Measurements from ENCODE around the gene FA2H. TPM values are rescaled to one million over a fixed set of nuclear protein-coding genes. Genes with fewer than 3 reads are reported as not detected.

Gene FA2H
- total and polyA plus RNA-seq, 2 experiments from 2014 or later, result 5.7 to 6.3 TPM

DNA sequence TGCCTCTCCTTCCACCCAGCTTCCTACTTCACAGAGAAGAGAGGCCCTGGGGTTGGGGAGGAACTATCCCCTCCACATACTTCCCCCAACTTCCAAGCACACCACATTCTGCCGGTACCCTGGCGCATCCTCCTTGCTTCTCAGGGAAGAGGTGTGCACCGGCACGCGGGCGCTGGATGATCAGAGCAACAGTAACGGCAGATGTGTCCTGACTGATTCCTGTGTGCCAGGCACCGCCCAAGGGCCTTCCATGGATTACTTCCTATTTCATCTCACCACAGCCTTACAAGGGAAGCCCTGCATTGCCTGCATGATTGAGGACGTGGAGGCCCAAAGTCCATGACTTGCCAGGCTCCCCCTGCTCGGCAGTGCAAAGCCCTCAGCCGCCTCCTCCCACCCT, 52.9 kb downstream of the FA2H start:
- Histone ChIP-seq H3K27me3 (ENCODE audit: insufficient read depth) (no peaks in the 10 kb centered on the region), H2AFZ (no peak overlapping the region), H3F3A (replicated peaks; ENCODE audit: low read depth) (no peaks in the 10 kb centered on the region), H4K20me1 (replicated peaks; ENCODE audit: insufficient read depth) (no peaks in the 10 kb centered on the region), H3K4me1 (ENCODE audit: insufficient read depth) (peaks cover 4% of the 10 kb centered on the region; the same call in 1 of the 2 replicates), H3K79me2 (replicated peaks; ENCODE audit: insufficient read depth) (no peaks in the 10 kb centered on the region), H3K27ac (ENCODE audit: low read depth) (no peak overlapping the region), H3K9me2 (ENCODE audit: insufficient read depth) (no peaks in the 10 kb centered on the region), H3K4me3 (no peak overlapping the region), H3K4me2 (no peak overlapping the region), H3K36me3 (ENCODE audit: insufficient read depth) (no peaks in the 10 kb centered on the region)
- Mint-ChIP-seq H3K36me3 (ENCODE audit: low read depth) (peaks cover 3% of the 10 kb centered on the region; the same call in 1 of the 3 replicates), H3K27ac (no peak overlapping the region), H3K27me3 (ENCODE audit: insufficient read depth, low read depth, poor library complexity) (peaks cover 10% of the 10 kb centered on the region), H3K9me3 (peaks cover 6% of the 10 kb centered on the region), H3K4me3 (no peak overlapping the region), H3K4me1 (peaks cover 5% of the 10 kb centered on the region)
- no peak for DNase-seq (ENCODE audit: low spot score)
- no peak for ATAC-seq
- TF ChIP-seq CREB1 (CRISPR knock-in tag; IDR thresholded peaks at IDR 0.05; ENCODE audit: low read depth) (no peak), EZH2 (IDR thresholded peaks at IDR 0.05; ENCODE audit: low read depth, unreplicated experiment) (no peak), JUNB (IDR thresholded peaks at IDR 0.05; ENCODE audit: unreplicated experiment) (no peak), STAT1 (IDR thresholded peaks at IDR 0.05; ENCODE audit: unreplicated experiment) (no peak), ZNF114 (CRISPR knock-in tag; IDR thresholded peaks at IDR 0.05) (no peak)
- TF ChIP-seq, protein P1, sequence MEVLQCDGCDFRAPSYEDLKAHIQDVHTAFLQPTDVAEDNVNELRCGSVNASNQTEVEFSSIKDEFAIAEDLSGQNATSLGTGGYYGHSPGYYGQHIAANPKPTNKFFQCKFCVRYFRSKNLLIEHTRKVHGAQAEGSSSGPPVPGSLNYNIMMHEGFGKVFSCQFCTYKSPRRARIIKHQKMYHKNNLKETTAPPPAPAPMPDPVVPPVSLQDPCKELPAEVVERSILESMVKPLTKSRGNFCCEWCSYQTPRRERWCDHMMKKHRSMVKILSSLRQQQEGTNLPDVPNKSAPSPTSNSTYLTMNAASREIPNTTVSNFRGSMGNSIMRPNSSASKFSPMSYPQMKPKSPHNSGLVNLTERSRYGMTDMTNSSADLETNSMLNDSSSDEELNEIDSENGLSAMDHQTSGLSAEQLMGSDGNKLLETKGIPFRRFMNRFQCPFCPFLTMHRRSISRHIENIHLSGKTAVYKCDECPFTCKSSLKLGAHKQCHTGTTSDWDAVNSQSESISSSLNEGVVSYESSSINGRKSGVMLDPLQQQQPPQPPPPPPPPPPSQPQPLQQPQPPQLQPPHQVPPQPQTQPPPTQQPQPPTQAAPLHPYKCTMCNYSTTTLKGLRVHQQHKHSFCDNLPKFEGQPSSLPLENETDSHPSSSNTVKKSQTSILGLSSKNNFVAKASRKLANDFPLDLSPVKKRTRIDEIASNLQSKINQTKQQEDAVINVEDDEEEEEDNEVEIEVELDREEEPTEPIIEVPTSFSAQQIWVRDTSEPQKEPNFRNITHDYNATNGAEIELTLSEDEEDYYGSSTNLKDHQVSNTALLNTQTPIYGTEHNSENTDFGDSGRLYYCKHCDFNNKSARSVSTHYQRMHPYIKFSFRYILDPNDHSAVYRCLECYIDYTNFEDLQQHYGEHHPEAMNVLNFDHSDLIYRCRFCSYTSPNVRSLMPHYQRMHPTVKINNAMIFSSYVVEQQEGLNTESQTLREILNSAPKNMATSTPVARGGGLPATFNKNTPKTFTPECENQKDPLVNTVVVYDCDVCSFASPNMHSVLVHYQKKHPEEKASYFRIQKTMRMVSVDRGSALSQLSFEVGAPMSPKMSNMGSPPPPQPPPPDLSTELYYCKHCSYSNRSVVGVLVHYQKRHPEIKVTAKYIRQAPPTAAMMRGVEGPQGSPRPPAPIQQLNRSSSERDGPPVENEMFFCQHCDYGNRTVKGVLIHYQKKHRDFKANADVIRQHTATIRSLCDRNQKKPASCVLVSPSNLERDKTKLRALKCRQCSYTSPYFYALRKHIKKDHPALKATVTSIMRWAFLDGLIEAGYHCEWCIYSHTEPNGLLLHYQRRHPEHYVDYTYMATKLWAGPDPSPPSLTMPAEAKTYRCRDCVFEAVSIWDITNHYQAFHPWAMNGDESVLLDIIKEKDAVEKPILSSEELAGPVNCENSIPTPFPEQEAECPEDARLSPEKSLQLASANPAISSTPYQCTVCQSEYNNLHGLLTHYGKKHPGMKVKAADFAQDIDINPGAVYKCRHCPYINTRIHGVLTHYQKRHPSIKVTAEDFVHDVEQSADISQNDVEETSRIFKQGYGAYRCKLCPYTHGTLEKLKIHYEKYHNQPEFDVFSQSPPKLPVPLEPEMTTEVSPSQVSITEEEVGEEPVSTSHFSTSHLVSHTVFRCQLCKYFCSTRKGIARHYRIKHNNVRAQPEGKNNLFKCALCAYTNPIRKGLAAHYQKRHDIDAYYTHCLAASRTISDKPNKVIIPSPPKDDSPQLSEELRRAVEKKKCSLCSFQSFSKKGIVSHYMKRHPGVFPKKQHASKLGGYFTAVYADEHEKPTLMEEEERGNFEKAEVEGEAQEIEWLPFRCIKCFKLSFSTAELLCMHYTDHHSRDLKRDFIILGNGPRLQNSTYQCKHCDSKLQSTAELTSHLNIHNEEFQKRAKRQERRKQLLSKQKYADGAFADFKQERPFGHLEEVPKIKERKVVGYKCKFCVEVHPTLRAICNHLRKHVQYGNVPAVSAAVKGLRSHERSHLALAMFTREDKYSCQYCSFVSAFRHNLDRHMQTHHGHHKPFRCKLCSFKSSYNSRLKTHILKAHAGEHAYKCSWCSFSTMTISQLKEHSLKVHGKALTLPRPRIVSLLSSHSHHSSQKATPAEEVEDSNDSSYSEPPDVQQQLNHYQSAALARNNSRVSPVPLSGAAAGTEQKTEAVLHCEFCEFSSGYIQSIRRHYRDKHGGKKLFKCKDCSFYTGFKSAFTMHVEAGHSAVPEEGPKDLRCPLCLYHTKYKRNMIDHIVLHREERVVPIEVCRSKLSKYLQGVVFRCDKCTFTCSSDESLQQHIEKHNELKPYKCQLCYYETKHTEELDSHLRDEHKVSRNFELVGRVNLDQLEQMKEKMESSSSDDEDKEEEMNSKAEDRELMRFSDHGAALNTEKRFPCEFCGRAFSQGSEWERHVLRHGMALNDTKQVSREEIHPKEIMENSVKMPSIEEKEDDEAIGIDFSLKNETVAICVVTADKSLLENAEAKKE (CRISPR knock-in tag; IDR thresholded peaks at IDR 0.05), result no peak
- TF ChIP-seq, protein P2, sequence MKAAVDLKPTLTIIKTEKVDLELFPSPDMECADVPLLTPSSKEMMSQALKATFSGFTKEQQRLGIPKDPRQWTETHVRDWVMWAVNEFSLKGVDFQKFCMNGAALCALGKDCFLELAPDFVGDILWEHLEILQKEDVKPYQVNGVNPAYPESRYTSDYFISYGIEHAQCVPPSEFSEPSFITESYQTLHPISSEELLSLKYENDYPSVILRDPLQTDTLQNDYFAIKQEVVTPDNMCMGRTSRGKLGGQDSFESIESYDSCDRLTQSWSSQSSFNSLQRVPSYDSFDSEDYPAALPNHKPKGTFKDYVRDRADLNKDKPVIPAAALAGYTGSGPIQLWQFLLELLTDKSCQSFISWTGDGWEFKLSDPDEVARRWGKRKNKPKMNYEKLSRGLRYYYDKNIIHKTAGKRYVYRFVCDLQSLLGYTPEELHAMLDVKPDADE (IDR thresholded peaks at IDR 0.05), result no peak
- TF ChIP-seq, protein P3, sequence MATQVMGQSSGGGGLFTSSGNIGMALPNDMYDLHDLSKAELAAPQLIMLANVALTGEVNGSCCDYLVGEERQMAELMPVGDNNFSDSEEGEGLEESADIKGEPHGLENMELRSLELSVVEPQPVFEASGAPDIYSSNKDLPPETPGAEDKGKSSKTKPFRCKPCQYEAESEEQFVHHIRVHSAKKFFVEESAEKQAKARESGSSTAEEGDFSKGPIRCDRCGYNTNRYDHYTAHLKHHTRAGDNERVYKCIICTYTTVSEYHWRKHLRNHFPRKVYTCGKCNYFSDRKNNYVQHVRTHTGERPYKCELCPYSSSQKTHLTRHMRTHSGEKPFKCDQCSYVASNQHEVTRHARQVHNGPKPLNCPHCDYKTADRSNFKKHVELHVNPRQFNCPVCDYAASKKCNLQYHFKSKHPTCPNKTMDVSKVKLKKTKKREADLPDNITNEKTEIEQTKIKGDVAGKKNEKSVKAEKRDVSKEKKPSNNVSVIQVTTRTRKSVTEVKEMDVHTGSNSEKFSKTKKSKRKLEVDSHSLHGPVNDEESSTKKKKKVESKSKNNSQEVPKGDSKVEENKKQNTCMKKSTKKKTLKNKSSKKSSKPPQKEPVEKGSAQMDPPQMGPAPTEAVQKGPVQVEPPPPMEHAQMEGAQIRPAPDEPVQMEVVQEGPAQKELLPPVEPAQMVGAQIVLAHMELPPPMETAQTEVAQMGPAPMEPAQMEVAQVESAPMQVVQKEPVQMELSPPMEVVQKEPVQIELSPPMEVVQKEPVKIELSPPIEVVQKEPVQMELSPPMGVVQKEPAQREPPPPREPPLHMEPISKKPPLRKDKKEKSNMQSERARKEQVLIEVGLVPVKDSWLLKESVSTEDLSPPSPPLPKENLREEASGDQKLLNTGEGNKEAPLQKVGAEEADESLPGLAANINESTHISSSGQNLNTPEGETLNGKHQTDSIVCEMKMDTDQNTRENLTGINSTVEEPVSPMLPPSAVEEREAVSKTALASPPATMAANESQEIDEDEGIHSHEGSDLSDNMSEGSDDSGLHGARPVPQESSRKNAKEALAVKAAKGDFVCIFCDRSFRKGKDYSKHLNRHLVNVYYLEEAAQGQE (IDR thresholded peaks at IDR 0.05; ENCODE audit: unreplicated experiment), result no peak
- TF ChIP-seq, protein P4, sequence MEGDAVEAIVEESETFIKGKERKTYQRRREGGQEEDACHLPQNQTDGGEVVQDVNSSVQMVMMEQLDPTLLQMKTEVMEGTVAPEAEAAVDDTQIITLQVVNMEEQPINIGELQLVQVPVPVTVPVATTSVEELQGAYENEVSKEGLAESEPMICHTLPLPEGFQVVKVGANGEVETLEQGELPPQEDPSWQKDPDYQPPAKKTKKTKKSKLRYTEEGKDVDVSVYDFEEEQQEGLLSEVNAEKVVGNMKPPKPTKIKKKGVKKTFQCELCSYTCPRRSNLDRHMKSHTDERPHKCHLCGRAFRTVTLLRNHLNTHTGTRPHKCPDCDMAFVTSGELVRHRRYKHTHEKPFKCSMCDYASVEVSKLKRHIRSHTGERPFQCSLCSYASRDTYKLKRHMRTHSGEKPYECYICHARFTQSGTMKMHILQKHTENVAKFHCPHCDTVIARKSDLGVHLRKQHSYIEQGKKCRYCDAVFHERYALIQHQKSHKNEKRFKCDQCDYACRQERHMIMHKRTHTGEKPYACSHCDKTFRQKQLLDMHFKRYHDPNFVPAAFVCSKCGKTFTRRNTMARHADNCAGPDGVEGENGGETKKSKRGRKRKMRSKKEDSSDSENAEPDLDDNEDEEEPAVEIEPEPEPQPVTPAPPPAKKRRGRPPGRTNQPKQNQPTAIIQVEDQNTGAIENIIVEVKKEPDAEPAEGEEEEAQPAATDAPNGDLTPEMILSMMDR (conservative IDR thresholded peaks at IDR 0.05; ENCODE audit: low read depth in 2 of 2), result no peak

All from GM23338 (cell line).